RCC 7860 (cell line): Measurements from ENCODE around the gene LRP8.

Source experiments
- DNase-seq: peaks from one replicate; pipeline ENCODE4 v3.0.0-alpha.2; 2015; ENCODE audit warnings: low spot score
- FAIRE-seq: peaks from 2 replicates; lab custom pipeline; 2012; peaks lifted over from hg19 to GRCh38; lab: Jason Lieb, UNC

The LRP8 gene

GRCh38 chr1:53324728-53325297 is 3.1 kb downstream of the LRP8 start:
- no peak for FAIRE-seq
- DNase-seq: no peak

DNA sequence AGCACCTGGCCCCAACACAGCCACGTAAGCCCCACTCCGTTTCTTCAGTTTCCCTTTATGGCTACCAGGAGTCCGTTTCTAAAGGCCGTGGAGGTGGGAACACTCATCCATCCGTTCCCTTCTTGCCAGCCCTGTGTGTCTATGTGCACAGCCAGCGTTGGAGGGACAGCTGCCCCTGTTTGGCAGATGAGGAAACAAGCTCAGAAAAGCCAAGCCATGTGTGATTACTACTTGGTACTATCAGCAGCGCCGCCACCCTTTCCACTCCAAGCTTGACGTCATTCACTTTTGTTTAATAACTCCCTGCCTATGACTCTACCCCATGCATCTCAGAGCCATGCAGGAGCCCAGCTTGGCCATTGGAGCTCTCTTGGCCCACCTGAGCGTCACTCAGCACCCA is 3.5 kb downstream of the LRP8 start:
- FAIRE-seq (no peak), DNase-seq (no peak)

GRCh38 chr1:53323316-53323715 is 4.6 kb downstream of the LRP8 start:
- FAIRE-seq: no peak
- no peak for DNase-seq

GRCh38 chr1:53321776-53322602 is 5.9 kb downstream of the LRP8 start:
- FAIRE-seq (no peak), DNase-seq (no peak)

DNA sequence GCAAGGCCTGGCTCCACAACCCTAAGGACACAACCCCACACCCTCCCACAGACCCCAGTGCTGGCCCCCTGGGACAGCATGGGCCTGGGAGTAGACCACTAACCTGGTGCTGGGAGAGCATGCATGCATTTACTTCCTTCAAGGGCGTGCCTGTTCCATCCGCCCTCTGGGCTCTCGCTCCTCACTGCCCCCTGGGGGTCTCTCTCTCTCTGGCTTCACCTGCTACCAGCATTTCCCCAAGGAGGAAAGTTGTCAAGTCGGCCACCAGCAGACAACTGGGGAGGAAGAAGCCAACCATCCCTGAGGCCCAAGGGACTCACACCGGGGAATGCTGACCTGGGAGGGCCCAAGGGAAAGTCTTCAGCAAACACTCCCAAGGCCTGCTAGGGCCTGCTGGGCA is 6.5 kb downstream of the LRP8 start:
- FAIRE-seq: no peak
- no peak for DNase-seq

- DNase-seq (no peak), FAIRE-seq (no peak)
Measured at GRCh38 chr1:53320646-53321045, 7.2 kb downstream of the LRP8 start.

DNA sequence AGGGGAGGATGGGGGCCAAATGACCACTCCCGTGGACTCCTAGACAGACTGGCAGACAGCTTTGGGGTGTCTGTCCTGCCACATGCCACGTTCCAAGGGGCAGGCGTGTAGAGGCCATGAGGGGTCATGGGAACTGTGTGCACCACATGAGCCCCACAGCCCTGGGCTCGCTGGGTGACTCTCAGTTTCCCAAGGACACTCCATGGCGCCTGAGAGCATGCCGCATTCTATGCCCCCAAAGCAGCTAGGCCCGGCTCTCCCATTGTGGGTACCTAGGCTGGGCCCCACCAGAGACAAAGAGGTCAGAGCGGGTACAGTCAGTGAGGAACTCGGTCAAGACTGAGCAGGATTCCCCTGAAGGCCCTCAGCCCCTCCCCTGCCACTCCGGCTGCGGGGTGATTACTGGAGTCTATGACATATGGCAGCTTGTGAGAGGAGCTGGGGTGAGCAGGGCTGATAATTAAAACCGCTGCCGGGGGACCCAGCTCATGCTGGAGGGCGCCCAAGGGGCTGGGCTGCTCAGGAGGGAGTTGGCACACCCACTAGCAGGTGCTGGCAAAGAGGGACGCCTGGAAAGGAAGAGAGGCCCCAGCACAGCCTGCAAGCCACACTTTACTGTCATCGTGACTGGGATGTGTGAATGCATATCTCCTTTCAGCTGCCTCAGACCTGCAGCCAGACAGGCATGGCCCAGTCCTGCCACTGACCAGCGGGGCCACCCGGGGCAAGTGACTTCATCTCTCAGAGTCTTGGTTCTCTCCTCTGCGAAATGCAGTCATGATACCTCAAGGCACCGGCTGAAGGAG is 8.4 kb downstream of the LRP8 start:
- no peak for FAIRE-seq
- DNase-seq: no peak

- FAIRE-seq (no peak), DNase-seq (no peak)
Measured at GRCh38 chr1:53317646-53318539, 10.0 kb downstream of the LRP8 start.

GRCh38 chr1:53316766-53317581 is 10.9 kb downstream of the LRP8 start:
- DNase-seq (no peak), FAIRE-seq (no peak)

DNA sequence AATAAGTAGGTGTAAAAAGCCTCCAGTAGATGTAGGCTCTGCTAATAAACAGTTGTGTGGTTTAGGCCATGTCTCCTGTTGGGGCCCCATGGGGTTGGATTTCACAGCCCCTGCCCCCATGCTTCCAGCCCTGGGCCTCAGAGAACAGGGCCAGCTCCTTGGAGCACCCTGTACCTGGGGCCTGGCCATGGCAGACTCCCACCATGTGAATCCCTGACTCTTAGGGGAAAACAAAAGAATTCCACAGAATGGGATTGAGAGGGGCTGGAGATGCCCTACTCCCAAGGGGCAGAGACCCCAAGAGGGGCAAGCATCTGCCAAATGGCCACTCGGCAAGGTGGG is 11.5 kb downstream of the LRP8 start:
- no peak for DNase-seq
- FAIRE-seq: no peak

DNA sequence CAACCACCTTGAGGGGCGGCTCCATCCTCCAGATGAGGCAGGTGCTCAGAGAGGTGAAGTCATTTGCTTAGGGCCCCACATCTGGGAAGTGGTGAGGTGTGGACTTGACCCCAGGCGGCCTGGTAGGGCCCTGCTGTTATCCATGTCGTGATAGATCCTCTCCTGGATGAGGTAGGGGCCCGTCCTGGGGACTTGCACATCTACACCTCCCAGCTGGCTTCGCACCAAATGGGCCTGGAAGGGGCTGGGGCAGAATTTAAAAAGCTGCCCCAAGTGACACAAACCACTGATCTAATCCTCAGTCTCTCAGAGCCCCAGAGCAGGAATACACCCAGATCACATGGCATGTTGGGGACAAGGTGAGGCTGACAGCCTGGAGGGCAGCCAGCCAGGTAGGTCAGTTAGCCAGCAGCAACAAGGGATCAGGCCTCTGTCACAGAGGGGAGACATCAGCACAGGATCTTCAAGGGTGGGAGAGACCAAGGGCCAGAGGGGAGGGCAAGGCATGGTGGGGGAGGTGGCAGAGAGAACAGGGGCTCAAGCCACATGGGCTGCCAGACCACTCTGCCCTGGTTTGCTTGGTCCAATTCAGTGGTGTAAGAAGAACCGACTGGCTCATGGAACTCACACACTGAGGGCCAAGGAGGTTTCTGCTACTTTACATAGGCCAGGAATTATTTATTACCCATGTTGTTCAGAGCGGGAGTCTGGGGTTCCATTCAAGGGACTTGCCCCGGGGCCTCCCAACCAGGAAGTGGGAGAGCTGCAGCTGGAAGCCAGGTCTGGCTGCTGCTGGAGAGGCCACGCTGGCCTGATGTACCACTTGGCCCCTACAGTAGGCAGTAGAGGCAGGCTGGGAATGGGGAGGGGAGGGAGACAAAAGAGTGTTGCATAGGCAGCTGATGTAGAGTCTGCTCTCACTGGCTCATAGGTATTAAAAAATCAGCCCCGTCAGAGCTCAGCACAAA is 12.1 kb downstream of the LRP8 start:
- FAIRE-seq (no peak), DNase-seq (no peak)

DNA sequence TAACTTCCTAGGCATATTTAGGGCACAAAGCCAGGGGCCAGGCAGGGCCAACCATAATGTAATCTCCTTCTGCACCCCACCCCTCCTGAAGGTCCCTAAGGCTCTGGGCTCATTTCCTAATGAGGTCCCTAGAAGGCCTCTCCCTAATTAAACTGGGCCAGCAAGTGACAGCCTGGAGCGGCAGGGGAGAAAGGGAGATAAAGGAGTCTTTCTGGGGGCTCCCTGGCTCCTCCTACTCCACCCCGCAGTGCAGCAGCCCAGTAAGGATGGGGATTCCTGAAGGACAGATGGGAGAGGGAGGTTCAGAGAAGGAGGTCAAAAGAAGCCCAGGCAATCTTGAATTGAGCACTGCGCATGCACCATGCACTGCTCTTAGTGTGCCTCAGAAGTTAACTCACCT is 12.8 kb downstream of the LRP8 start:
- no peak for FAIRE-seq
- DNase-seq: no peak

GRCh38 chr1:53314606-53315005 is 13.3 kb downstream of the LRP8 start:
- no peak for FAIRE-seq
- DNase-seq: no peak

GRCh38 chr1:53314096-53314495 is 13.8 kb downstream of the LRP8 start:
- no peak for DNase-seq
- no peak for FAIRE-seq

GRCh38 chr1:53313556-53313955 is 14.3 kb downstream of the LRP8 start:
- FAIRE-seq (no peak), DNase-seq (no peak)

GRCh38 chr1:53311702-53312305 is 16.1 kb downstream of the LRP8 start:
- no peak for DNase-seq
- no peak for FAIRE-seq

DNA sequence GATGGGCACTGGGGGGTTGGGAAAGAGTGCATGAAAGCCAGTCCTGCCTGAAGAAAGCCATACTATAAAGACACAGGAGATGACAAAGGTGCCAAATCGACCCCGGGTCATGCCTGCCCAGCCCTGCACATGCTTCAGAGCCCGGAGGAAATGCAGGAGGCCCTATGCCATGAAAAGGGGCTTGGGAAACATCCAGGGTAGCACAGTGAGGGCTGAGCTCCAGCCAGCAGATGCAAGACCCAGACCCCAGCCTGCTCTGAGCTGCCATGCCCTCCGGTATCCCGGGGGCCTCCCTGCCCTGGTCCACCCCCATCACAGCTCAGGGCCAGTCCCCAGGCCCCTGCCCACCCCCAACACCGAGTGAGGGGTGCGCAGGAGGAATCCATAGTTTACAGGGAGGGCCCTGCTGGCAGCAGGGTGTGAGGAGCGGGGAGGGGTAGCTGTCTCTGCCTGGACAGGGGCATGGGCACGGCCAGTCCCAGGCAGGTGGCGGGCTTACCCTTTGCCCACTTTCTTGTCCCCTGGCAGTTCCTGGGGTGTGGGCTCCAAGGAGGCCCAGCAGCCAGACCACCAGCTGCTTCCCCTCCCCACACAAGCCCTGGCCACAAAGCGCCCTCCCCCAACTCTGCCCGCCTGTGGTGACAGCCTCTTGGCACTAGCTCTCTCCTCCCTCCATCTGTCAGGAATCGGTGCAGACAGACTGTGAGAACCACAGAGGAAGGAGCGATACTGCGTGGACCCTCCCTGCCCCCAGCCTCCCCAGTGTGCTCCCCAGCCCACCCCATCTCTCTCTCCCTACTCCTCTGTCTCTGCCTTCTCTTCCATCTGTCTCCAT is 16.8 kb downstream of the LRP8 start:
- DNase-seq (no peak), FAIRE-seq (no peak)

GRCh38 chr1:53309802-53310201 is 18.1 kb downstream of the LRP8 start:
- DNase-seq (no peak), FAIRE-seq (no peak)
